NB4 (cell line): Measurements from ENCODE around the gene SV2A.

Experiments
- CTCF ChIP-seq: IDR thresholded peaks from one replicate; pipeline ENCODE4 v1.5.1; 2012; ENCODE audit warnings: low read depth, low read length
- MAX ChIP-seq: IDR thresholded peaks from 2 replicates; pipeline ENCODE4 v1.6.1; 2011; ENCODE audit warnings: low read depth, low read length
- MYC ChIP-seq: IDR thresholded peaks from 2 replicates; pipeline ENCODE4 v1.6.1; 2011; ENCODE audit warnings: low read depth, low read length
- POLR2A ChIP-seq: IDR thresholded peaks from 2 replicates; pipeline ENCODE4 v1.6.1; 2011; ENCODE audit warnings: mild to moderate bottlenecking; ENCODE audit not compliant: insufficient read length; ENCODE audit errors: extremely low read depth

- TF ChIP-seq CTCF (no peak), POLR2A (no peak), MAX (no peak), MYC (no peak)
These were observed 8.7 kb upstream of the SV2A start for GRCh38 chr1:149926296-149926695.
